HCT116 (cell line): ENCODE results near the gene HEMGN. TPM values are rescaled to one million over a fixed set of nuclear protein-coding genes. Genes with fewer than 3 reads are reported as not detected.

ENCODE experiments used
- ATAC-seq: fragments of 200-7000 bp; cut with Tn5 transposase; 2 replicates; pipeline ENCODE4 v1.9.1; 2020; ENCODE audit warnings: mild to moderate bottlenecking, moderate library complexity
- BruUV-seq: library from RNA; stranded (reverse); fragments of 400-500 nt; replicated peaks from 2 replicates; lab custom pipeline; 2021; lab: Mats Ljungman, UMichigan
- CTCF ChIA-PET: fragments of 300-600 bp; sonication (Branson Sonifier 250); formaldehyde crosslinking; loops from one replicate; lab custom pipeline; 2021; ENCODE audit warnings: antibody characterized with exemption; lab: Charles Lee
- POLR2A ChIA-PET: fragments of 300-600, 350-600 bp; sonication (Branson Sonifier 250); formaldehyde crosslinking; loops from one replicate; lab custom pipeline; 2021; ENCODE audit warnings: antibody characterized with exemption; lab: Charles Lee
- RAD21 ChIA-PET, 2 experiments: fragments of 300-600 bp; sonication (Branson Sonifier 250); formaldehyde crosslinking; loops; one replicate each; lab custom pipeline; 2023; ENCODE audit warnings: low total read pairs in 2 of 2; ENCODE audit not compliant: uncharacterized antibody in 2 of 2, unreplicated experiment in 2 of 2, low non-redundant PET in 1 of 2; lab: Charles Lee
- DNase-seq: peaks from one replicate; pipeline ENCODE4 v3.0.0-alpha.2; 2010; ENCODE audit warnings: low read depth, low spot score
- H2AFZ ChIP-seq: fragments of 200-600 bp; shearing (Covaris generic), sonication (generic); 2 replicates; pipeline ENCODE4 v1.6.1; 2017; ENCODE audit warnings: low read depth, mixed run types, mixed read lengths, antibody characterized with exemption, low read length; ENCODE audit not compliant: poor library complexity, severe bottlenecking
- H3K27ac ChIP-seq: 2 replicates; pipeline ENCODE4 v1.5.1; 2012; ENCODE audit warnings: low read depth, low read length
- H3K27me3 ChIP-seq: fragments of 200-600 bp; sonication (generic); 2 replicates; pipeline ENCODE4 v1.6.1; 2016; ENCODE audit warnings: mixed run types, low read length, mixed read lengths; ENCODE audit not compliant: insufficient read depth
- H3K36me3 ChIP-seq, 2 experiments: fragments of 200-500 bp in 1 of 2; fragments of 200-600 bp in 1 of 2; sonication (Bioruptor generic) in 1 of 2; sonication (generic) in 1 of 2; 2 replicates each; pipeline versions ENCODE4 v1.5.1 to v1.6.1; 2014 to 2016; ENCODE audit warnings: low read length in 2 of 2, inconsistent platforms in 1 of 2, mixed read lengths in 1 of 2, mixed run types in 1 of 2; ENCODE audit not compliant: insufficient read depth in 2 of 2, control insufficient read depth in 1 of 2
- H3K4me1 ChIP-seq, 2 experiments: fragments of 200-600 bp in 1 of 2; sonication (generic) in 1 of 2; 2 replicates each; pipeline versions ENCODE4 v1.5.1 to v1.6.1; 2012 to 2017; ENCODE audit warnings: low read length in 2 of 2, inconsistent platforms in 1 of 2, mild to moderate bottlenecking in 1 of 2, mixed read lengths in 1 of 2, mixed run types in 1 of 2, moderate library complexity in 1 of 2; ENCODE audit not compliant: insufficient read depth in 2 of 2, control insufficient read depth in 1 of 2
- H3K4me2 ChIP-seq: fragments of 200-600 bp; sonication (generic); 2 replicates; pipeline ENCODE4 v1.6.1; 2017; ENCODE audit warnings: mixed run types, low read length, mixed read lengths
- H3K4me3 ChIP-seq, 2 experiments: fragments of 200-600 bp in 1 of 2; sonication (generic) in 1 of 2; replicated peaks in 1 of 2; 2 replicates each; pipeline ENCODE4 v1.5.1; 2011 to 2016; ENCODE audit warnings: low read length in 2 of 2, control low read depth in 1 of 2, low read depth in 1 of 2, mild to moderate bottlenecking in 1 of 2, mixed read lengths in 1 of 2, mixed run types in 1 of 2
- H3K79me2 ChIP-seq: fragments of 200-600 bp; sonication (generic); 2 replicates; pipeline ENCODE4 v1.6.1; 2017; ENCODE audit warnings: mild to moderate bottlenecking, mixed run types, low read length, moderate library complexity, mixed read lengths; ENCODE audit not compliant: insufficient read depth
- H3K9ac ChIP-seq: fragments of 200-600 bp; sonication (generic); 2 replicates; pipeline ENCODE4 v1.6.1; 2016; ENCODE audit warnings: low read length, mixed read lengths
- H3K9me2 ChIP-seq: fragments of 200-600 bp; sonication (generic), shearing (Covaris generic); 2 replicates; pipeline ENCODE4 v1.6.1; 2017; ENCODE audit warnings: mixed run types, mild to moderate bottlenecking, moderate library complexity; ENCODE audit not compliant: insufficient read depth
- H3K9me3 ChIP-seq, 2 experiments: fragments of 200-500 bp in 1 of 2; fragments of 200-600 bp in 1 of 2; sonication (Bioruptor generic) in 1 of 2; sonication (generic) in 1 of 2; 2 replicates each; pipeline ENCODE4 v1.6.1; 2014 to 2017; ENCODE audit warnings: low read length in 2 of 2, mixed read lengths in 2 of 2, inconsistent platforms in 1 of 2, low read depth in 1 of 2, mild to moderate bottlenecking in 1 of 2, mixed run types in 1 of 2, moderate library complexity in 1 of 2; ENCODE audit not compliant: control insufficient read depth in 1 of 2, insufficient read depth in 1 of 2
- H4K20me1 ChIP-seq: fragments of 200-600 bp; sonication (generic), shearing (Covaris generic); 2 replicates; pipeline ENCODE4 v1.6.1; 2017; ENCODE audit warnings: mixed run types, mild to moderate bottlenecking, moderate library complexity; ENCODE audit not compliant: insufficient read depth
- CEBPB ChIP-seq: IDR thresholded peaks from 2 replicates; pipeline ENCODE4 v1.6.1; 2012; ENCODE audit warnings: low read depth
- CTCF ChIP-seq, 3 experiments: fragments of 200-600 bp in 1 of 3; sonication (generic) in 1 of 3; IDR thresholded peaks in 2 of 3; conservative IDR thresholded peaks in 1 of 3; 2 replicates each; pipeline ENCODE4 v1.5.1; 2012 to 2017; ENCODE audit warnings: low read depth in 2 of 3, low read length in 2 of 3, antibody characterized with exemption in 1 of 3, borderline replicate concordance in 1 of 3, control low read depth in 1 of 3, mild to moderate bottlenecking in 1 of 3, mixed read lengths in 1 of 3, mixed run types in 1 of 3, moderate library complexity in 1 of 3; ENCODE audit not compliant: insufficient read depth in 1 of 3
- EGR1 ChIP-seq: IDR thresholded peaks from 2 replicates; pipeline ENCODE4 v1.6.1; 2012; ENCODE audit warnings: low read depth
- ELF1 ChIP-seq: IDR thresholded peaks from 2 replicates; pipeline ENCODE4 v1.6.1; 2012; ENCODE audit warnings: low read depth, borderline replicate concordance
- EZH2 ChIP-seq: fragments of 200-600 bp; sonication (generic); IDR thresholded peaks from 2 replicates; pipeline ENCODE4 v1.6.1; 2017; ENCODE audit warnings: antibody characterized with exemption, mixed run types
- JUND ChIP-seq: IDR thresholded peaks from 2 replicates; pipeline ENCODE4 v1.6.1; 2012
- POLR2A ChIP-seq: IDR thresholded peaks from 2 replicates; pipeline ENCODE4 v1.7.0; 2011; ENCODE audit warnings: borderline replicate concordance; ENCODE audit not compliant: insufficient read depth, insufficient read length; ENCODE audit errors: extremely low read depth
- SRF ChIP-seq: IDR thresholded peaks from 2 replicates; pipeline ENCODE4 v1.6.1; 2012; ENCODE audit warnings: low read depth
- ZFX ChIP-seq: fragments of 450-650 bp; IDR thresholded peaks from 2 replicates; pipeline ENCODE4 v1.6.1; 2017
- ZNF274 ChIP-seq: fragments of 200-500 bp; sonication (Bioruptor generic); IDR thresholded peaks from 2 replicates; pipeline ENCODE4 v1.6.1; 2014; ENCODE audit warnings: mild to moderate bottlenecking, low read depth, low read length, inconsistent platforms
- intact Hi-C: fragments of 100-400 bp; cut with micrococcal nuclease; formaldehyde crosslinking; loops from 2 replicates; pipeline ENCODE4 v1.10.0; 2022
- total RNA-seq: library from RNA; stranded (reverse); gene quantifications from one replicate; pipeline ENCODE4 v1.2.1, GENCODE V29; 2021; ENCODE audit not compliant: unreplicated experiment
- TF ChIP-seq, protein P1 (sequence below): IDR thresholded peaks from 2 replicates; pipeline ENCODE4 v1.6.1; 2012; ENCODE audit warnings: low read depth
- TF ChIP-seq, protein P2 (sequence below): IDR thresholded peaks from 2 replicates; pipeline ENCODE4 v1.6.1; 2012

The HEMGN gene
- total RNA-seq, 1 experiment from 2014 or later: not detected

DNA sequence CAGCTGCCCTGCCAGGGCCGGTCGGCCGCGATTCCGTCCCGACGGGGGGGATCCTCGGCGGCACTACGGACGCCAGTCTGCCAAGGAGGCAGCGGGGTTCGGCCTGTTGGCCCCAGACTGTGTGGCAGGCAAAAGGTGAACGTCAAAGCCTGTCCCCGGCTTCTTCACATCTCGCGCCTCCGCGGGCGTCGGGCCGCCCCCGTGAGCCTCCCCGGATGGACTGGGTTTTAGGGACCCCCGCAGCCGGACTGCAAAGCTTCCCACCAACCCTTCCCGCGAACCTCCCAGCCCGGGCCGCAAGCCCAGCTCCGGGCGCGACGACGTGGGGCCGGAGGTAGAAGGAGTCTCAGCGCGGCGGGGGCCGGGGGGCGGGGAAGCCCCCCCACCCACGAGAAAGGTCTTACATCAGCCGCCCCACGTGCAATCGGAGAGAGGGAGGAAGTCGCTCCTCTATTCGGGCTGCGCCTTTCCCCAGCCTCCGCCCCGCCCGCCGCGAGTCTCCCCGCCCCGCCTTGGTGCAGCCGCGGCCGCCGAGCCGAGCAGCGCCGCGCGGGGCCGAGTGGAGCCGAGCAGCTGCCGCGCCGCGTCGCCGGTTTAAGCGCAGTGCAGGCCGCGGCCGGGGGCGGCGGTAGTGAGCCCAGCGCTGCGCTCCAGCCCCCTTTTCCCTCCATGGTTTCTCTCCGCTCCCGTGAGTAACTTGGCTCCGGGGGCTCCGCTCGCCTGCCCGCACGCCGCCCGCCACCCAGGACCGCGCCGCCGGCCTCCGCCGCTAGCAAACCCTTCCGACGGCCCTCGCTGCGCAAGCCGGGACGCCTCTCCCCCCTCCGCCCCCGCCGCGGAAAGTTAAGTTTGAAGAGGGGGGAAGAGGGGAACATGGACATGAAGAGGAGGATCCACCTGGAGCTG lies 45.0 kb upstream of the HEMGN start, which contains the start of gene ANP32B (continued):
- TF ChIP-seq CTCF (IDR thresholded peaks at IDR 0.05 in 2 of 3, conservative IDR thresholded peaks at IDR 0.05 in 1 of 3; ENCODE audit: borderline replicate concordance in 1 of 3, insufficient read depth in 1 of 3, low read depth in 2 of 3, low read length in 2 of 3) (peak; percentile 32 to 65 (median 59); a peak in 5 of 6 replicates), ZFX (peak; percentile 49)

- ChIA-PET RAD21 (interaction anchor here in 1 of 2 experiments (0.6 kb wide), 1 partner anchor 59 kb away, joined by 4 read pairs; no protein-coding TSS in a partner anchor), POLR2A (interaction anchor here (1.0 kb wide), 1 partner anchor 60 kb away, joined by 3 read pairs; the partner anchor contains the start of gene TRMO), CTCF (interaction anchor here (0.6 to 2.4 kb wide), 2 partner anchors 59 to 80 kb away, joined by 3 to 7 read pairs; no protein-coding TSS in a partner anchor)
- BruUV-seq: no TSS peak
- DNase-seq: no peak
- H3K27ac ChIP-seq: peak overlapping the region; percentile 74
- H3K27me3 ChIP-seq: no peaks in the 10 kb centered on the region
- no peaks in the 10 kb centered on the region; a peak in 1 of 4 replicates for H3K36me3 ChIP-seq
- H3K79me2 ChIP-seq: peaks cover 35% of the 10 kb centered on the region
- peak overlapping the region; percentile 71 to 86 for H3K4me3 ChIP-seq
- no peaks in the 10 kb centered on the region for H3K9me3 ChIP-seq
- H2AFZ ChIP-seq: peak overlapping the region; percentile 32
- H3K9ac ChIP-seq: peak overlapping the region; percentile 99
- peak overlapping the region; percentile 93 for H3K4me2 ChIP-seq
- no peaks in the 10 kb centered on the region for H3K9me2 ChIP-seq
- intact Hi-C loops: loop anchor here (2.0 kb wide), 1 partner anchor 59 kb away; the partner anchor contains the start of gene TRMO
- H4K20me1 ChIP-seq: no peaks in the 10 kb centered on the region
- no peak for ATAC-seq
- peaks cover 16 to 38% of the 10 kb centered on the region in 2 experiments for H3K4me1 ChIP-seq
- TF ChIP-seq CEBPB (no peak), JUND (no peak), POLR2A (no peak), EGR1 (0 out of 2 replicates have a peak, but pooled peaks have one; percentile 19), SRF (0 out of 2 replicates have a peak, but pooled peaks have one; percentile 14), ZNF274 (no peak), ELF1 (no peak), CTCF (IDR thresholded peaks at IDR 0.05 in 2 of 3, conservative IDR thresholded peaks at IDR 0.05 in 1 of 3; ENCODE audit: borderline replicate concordance in 1 of 3, insufficient read depth in 1 of 3, low read depth in 2 of 3, low read length in 2 of 3) (no peak), ZFX (no peak), EZH2 (no peak)
- TF ChIP-seq, protein P1, sequence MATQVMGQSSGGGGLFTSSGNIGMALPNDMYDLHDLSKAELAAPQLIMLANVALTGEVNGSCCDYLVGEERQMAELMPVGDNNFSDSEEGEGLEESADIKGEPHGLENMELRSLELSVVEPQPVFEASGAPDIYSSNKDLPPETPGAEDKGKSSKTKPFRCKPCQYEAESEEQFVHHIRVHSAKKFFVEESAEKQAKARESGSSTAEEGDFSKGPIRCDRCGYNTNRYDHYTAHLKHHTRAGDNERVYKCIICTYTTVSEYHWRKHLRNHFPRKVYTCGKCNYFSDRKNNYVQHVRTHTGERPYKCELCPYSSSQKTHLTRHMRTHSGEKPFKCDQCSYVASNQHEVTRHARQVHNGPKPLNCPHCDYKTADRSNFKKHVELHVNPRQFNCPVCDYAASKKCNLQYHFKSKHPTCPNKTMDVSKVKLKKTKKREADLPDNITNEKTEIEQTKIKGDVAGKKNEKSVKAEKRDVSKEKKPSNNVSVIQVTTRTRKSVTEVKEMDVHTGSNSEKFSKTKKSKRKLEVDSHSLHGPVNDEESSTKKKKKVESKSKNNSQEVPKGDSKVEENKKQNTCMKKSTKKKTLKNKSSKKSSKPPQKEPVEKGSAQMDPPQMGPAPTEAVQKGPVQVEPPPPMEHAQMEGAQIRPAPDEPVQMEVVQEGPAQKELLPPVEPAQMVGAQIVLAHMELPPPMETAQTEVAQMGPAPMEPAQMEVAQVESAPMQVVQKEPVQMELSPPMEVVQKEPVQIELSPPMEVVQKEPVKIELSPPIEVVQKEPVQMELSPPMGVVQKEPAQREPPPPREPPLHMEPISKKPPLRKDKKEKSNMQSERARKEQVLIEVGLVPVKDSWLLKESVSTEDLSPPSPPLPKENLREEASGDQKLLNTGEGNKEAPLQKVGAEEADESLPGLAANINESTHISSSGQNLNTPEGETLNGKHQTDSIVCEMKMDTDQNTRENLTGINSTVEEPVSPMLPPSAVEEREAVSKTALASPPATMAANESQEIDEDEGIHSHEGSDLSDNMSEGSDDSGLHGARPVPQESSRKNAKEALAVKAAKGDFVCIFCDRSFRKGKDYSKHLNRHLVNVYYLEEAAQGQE: no peak
- TF ChIP-seq, protein P2, sequence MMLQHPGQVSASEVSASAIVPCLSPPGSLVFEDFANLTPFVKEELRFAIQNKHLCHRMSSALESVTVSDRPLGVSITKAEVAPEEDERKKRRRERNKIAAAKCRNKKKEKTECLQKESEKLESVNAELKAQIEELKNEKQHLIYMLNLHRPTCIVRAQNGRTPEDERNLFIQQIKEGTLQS: no peak
Observed at GRCh38 chr9:97981846-97982682, 44.1 kb upstream of the HEMGN start.
